HEK293 (cell line): Measurements from ENCODE around the gene IL9.
A peak's percentile ranks its signal among the peaks of the same experiment; 100 is the strongest.

Source experiments
- CTCF ChIA-PET: fragments of 350-600 bp; formaldehyde crosslinking; extraction: SDS; loops from one replicate; lab custom pipeline; 2021; ENCODE audit warnings: antibody characterized with exemption; lab: Yijun Ruan, JAX
- POLR2A ChIA-PET: fragments of 300-600 bp; formaldehyde crosslinking; extraction: SDS; loops from one replicate; lab custom pipeline; 2020; ENCODE audit warnings: antibody characterized with exemption, inconsistent platforms; lab: Yijun Ruan, JAX
- H3K27ac ChIP-seq: fragments of 200-500 bp; sonication (Bioruptor generic); 2 replicates; pipeline ENCODE4 v1.5.1; 2014; ENCODE audit warnings: low read depth, low read length, control low read depth, inconsistent platforms; ENCODE audit errors: extremely low read depth
- H3K36me3 ChIP-seq, 2 experiments: fragments of 200-500 bp in 1 of 2; sonication (Bioruptor generic) in 1 of 2; 1 replicate in 1 of 2; 2 replicates in 1 of 2; pipeline ENCODE4 v1.5.1; 2014 to 2017; ENCODE audit warnings: inconsistent platforms in 2 of 2, low read length in 2 of 2; ENCODE audit not compliant: control insufficient read depth in 2 of 2, insufficient read depth in 1 of 2
- H3K4me1 ChIP-seq: fragments of 200-500 bp; sonication (Bioruptor generic); 2 replicates; pipeline ENCODE4 v1.5.1; 2014; ENCODE audit warnings: mild to moderate bottlenecking, low read length, inconsistent platforms; ENCODE audit not compliant: control insufficient read depth, insufficient read depth
- H3K4me3 ChIP-seq: 2 replicates; pipeline ENCODE4 v1.5.1; 2011; ENCODE audit warnings: low read depth, mild to moderate bottlenecking, control low read depth, low read length, moderate library complexity
- H3K9me3 ChIP-seq: fragments of 200-500 bp; sonication (Bioruptor generic); 2 replicates; pipeline ENCODE4 v1.5.1; 2014; ENCODE audit warnings: low read depth, low read length, inconsistent platforms; ENCODE audit not compliant: control insufficient read depth, insufficient read depth
- ATF2 ChIP-seq: fragments of 450-650 bp; formaldehyde crosslinking; IDR thresholded peaks from 2 replicates; pipeline ENCODE4 v1.5.1; 2016; ENCODE audit warnings: missing biosample characterization, missing genetic modification characterization, low read depth
- GLIS1 ChIP-seq: fragments of 450-650 bp; formaldehyde crosslinking; IDR thresholded peaks from 2 replicates; pipeline ENCODE4 v1.5.1; 2016; ENCODE audit warnings: missing biosample characterization, missing genetic modification characterization
- GLIS2 ChIP-seq: fragments of 450-650 bp; formaldehyde crosslinking; IDR thresholded peaks from 2 replicates; pipeline ENCODE4 v1.5.1; 2016; ENCODE audit warnings: missing biosample characterization, missing genetic modification characterization
- OSR2 ChIP-seq: fragments of 450-650 bp; formaldehyde crosslinking; IDR thresholded peaks from 2 replicates; pipeline ENCODE4 v1.5.1; 2016; ENCODE audit warnings: missing biosample characterization, missing genetic modification characterization
- PRDM2 ChIP-seq: fragments of 450-650 bp; formaldehyde crosslinking; IDR thresholded peaks from 2 replicates; pipeline ENCODE4 v1.5.1; 2016; ENCODE audit warnings: missing biosample characterization, missing genetic modification characterization, borderline replicate concordance
- PRDM6 ChIP-seq: fragments of 450-650 bp; formaldehyde crosslinking; IDR thresholded peaks from 2 replicates; pipeline ENCODE4 v1.5.1; 2017; ENCODE audit warnings: missing biosample characterization, missing genetic modification characterization
- SP3 ChIP-seq: fragments of 450-650 bp; formaldehyde crosslinking; IDR thresholded peaks from 2 replicates; pipeline ENCODE4 v1.5.1; 2016; ENCODE audit warnings: missing biosample characterization, missing genetic modification characterization
- SP7 ChIP-seq: fragments of 450-650 bp; formaldehyde crosslinking; IDR thresholded peaks from 2 replicates; pipeline ENCODE4 v1.5.1; 2016; ENCODE audit warnings: missing biosample characterization, missing genetic modification characterization
- ZBTB17 ChIP-seq: fragments of 450-650 bp; formaldehyde crosslinking; IDR thresholded peaks from 2 replicates; pipeline ENCODE4 v1.5.1; 2016; ENCODE audit warnings: missing biosample characterization, missing genetic modification characterization
- ZBTB26 ChIP-seq: fragments of 450-650 bp; formaldehyde crosslinking; optimal IDR thresholded peaks from 2 replicates; pipeline ENCODE3; 2016; ENCODE audit warnings: missing biosample characterization, mild to moderate bottlenecking, missing genetic modification characterization
- ZIC2 ChIP-seq: fragments of 450-650 bp; formaldehyde crosslinking; IDR thresholded peaks from 2 replicates; pipeline ENCODE4 v1.5.1; 2016; ENCODE audit warnings: missing biosample characterization, missing genetic modification characterization
- ZNF324 ChIP-seq: fragments of 450-650 bp; formaldehyde crosslinking; IDR thresholded peaks from 2 replicates; pipeline ENCODE4 v1.5.1; 2016; ENCODE audit warnings: missing biosample characterization, missing genetic modification characterization
- ZNF335 ChIP-seq: fragments of 450-650 bp; formaldehyde crosslinking; conservative IDR thresholded peaks from 2 replicates; pipeline ENCODE4 v1.5.1; 2016; ENCODE audit warnings: missing biosample characterization, missing genetic modification characterization
- ZNF561 ChIP-seq: fragments of 450-650 bp; IDR thresholded peaks from 2 replicates; pipeline ENCODE4 v1.5.1; 2018; ENCODE audit warnings: missing biosample characterization, missing genetic modification characterization, borderline replicate concordance
- ZNF580 ChIP-seq: fragments of 450-650 bp; formaldehyde crosslinking; IDR thresholded peaks from 2 replicates; pipeline ENCODE4 v1.5.1; 2016; ENCODE audit warnings: missing biosample characterization, missing genetic modification characterization
- ZNF626 ChIP-seq: fragments of 450-650 bp; sonication (Bioruptor Pico); formaldehyde crosslinking; IDR thresholded peaks from 2 replicates; pipeline ENCODE4 v1.5.1; 2018; ENCODE audit warnings: missing biosample characterization, missing genetic modification characterization, inconsistent platforms
- ZNF654 ChIP-seq: fragments of 450-650 bp; formaldehyde crosslinking; IDR thresholded peaks from 2 replicates; pipeline ENCODE4 v1.5.1; 2016; ENCODE audit warnings: low read depth, missing biosample characterization, missing genetic modification characterization
- ZNF692 ChIP-seq: fragments of 450-650 bp; formaldehyde crosslinking; IDR thresholded peaks from 2 replicates; pipeline ENCODE4 v1.5.1; 2016; ENCODE audit warnings: missing biosample characterization, missing genetic modification characterization
- ZSCAN18 ChIP-seq: fragments of 450-650 bp; formaldehyde crosslinking; IDR thresholded peaks from 2 replicates; pipeline ENCODE4 v1.5.1; 2016; ENCODE audit warnings: missing biosample characterization, missing genetic modification characterization

The IL9 gene

GRCh38 chr5:135887881-135888614, 7.6 kb downstream of the IL9 start (continued):
- TF ChIP-seq ATF2 (tag by site-specific recombination) = no peak
- TF ChIP-seq OSR2 (tag by site-specific recombination) = peak; percentile 69
- no peak for TF ChIP-seq PRDM6 (tag by site-specific recombination)
- TF ChIP-seq ZNF692 (tag by site-specific recombination) = no peak
- TF ChIP-seq ZNF324 (tag by site-specific recombination) = no peak
- TF ChIP-seq ZNF335 (tag by site-specific recombination) = no peak
- TF ChIP-seq, all 188 proteins: peak for 5

- no peak overlapping the region for H3K27ac ChIP-seq
- ChIA-PET CTCF (interaction anchor here (0.6 to 8.1 kb wide), 17 partner anchors 9 to 328 kb away, joined by 3 to 66 read pairs (median 4); no protein-coding TSS in a partner anchor), POLR2A (no interaction called here)
- H3K9me3 ChIP-seq = no peaks in the 10 kb centered on the region
- no peaks in the 10 kb centered on the region for H3K36me3 ChIP-seq
- no peak overlapping the region for H3K4me3 ChIP-seq
- H3K4me1 ChIP-seq = peaks cover 12% of the 10 kb centered on the region
- no peak for TF ChIP-seq SP3 (tag by site-specific recombination)
- peak; percentile 24; the same call in 1 of the 2 replicates for TF ChIP-seq ZNF692 (tag by site-specific recombination)
- no peak for TF ChIP-seq ZSCAN18 (tag by site-specific recombination)
- peak; percentile 47 for TF ChIP-seq ZIC2
- no peak for TF ChIP-seq PRDM2
- no peak for TF ChIP-seq ZNF580
- 0 out of 2 replicates have a peak, but pooled peaks have one; percentile 14 for TF ChIP-seq SP7 (tag by site-specific recombination)
- peak; percentile 18; the same call in 1 of the 2 replicates for TF ChIP-seq ZBTB17 (tag by site-specific recombination)
- 0 out of 2 replicates have a peak, but pooled peaks have one; percentile 33 for TF ChIP-seq ZNF561
- TF ChIP-seq ZNF626 = no peak
- peak; percentile 91 for TF ChIP-seq ZNF654 (tag by site-specific recombination)
- 0 out of 2 replicates have a peak, but pooled peaks have one; percentile 21 for TF ChIP-seq GLIS2 (tag by site-specific recombination)
- TF ChIP-seq GLIS1 (tag by site-specific recombination) = peak; percentile 12; the same call in 1 of the 2 replicates
- TF ChIP-seq ZBTB26 (tag by site-specific recombination) = peak; percentile 17
Observed at GRCh38 chr5:135887447-135887864, 8.2 kb downstream of the IL9 start.
